ENCODE results near the gene ATP5F1E. TPM values are rescaled to one million over a fixed set of nuclear protein-coding genes. Genes with fewer than 3 reads are reported as not detected.

Gene ATP5F1E
- total RNA-seq, 1 donor from 2014 or later = 94.4 TPM

DNA sequence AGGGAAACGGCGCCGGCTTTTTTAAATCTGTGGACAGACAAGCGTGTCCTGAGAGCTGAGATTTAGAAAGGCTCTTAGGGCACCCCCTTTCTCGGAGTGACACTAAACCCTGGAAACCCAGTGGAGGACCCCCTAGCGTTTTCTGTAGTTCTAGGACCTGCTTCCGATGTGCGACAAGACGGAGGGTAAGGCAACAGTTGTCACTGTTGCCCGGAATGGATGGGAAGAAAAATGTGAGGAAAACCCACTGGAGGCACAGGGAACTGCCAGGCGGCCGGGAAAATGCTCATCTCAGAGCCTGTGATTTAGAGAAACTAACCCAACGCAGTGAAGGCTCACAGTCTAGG is 551 bp upstream of the ATP5F1E start:
- H3K9ac ChIP-seq (ENCODE audit: low read length) = peak overlapping the region; percentile 93
- no peaks in the 10 kb centered on the region for H3K9me3 ChIP-seq (ENCODE audit: insufficient read depth, low read depth, low read length)
- peaks cover 32% of the 10 kb centered on the region for H4K20me1 ChIP-seq (ENCODE audit: insufficient read depth, low read length)
- Mint-ChIP-seq H3K27me3 (ENCODE audit: low read depth, unreplicated experiment) (no peaks in the 10 kb centered on the region), H3K9me3 (ENCODE audit: unreplicated experiment) (no peaks in the 10 kb centered on the region), H3K4me1 (ENCODE audit: low read depth, unreplicated experiment) (peaks cover 35% of the 10 kb centered on the region), H3K27ac (ENCODE audit: unreplicated experiment) (peak overlapping the region; percentile 98), H3K36me3 (ENCODE audit: low read depth, unreplicated experiment) (peaks cover 12% of the 10 kb centered on the region), H3K4me3 (ENCODE audit: unreplicated experiment) (peak overlapping the region; percentile 93)
- peaks cover 33% of the 10 kb centered on the region for H3K4me1 ChIP-seq (ENCODE audit: insufficient read depth, low read length)
- peak overlapping the region; percentile 81 for H3K4me3 ChIP-seq (ENCODE audit: insufficient read depth, low read depth, low read length)
- peak overlapping the region; percentile 77 for H3K27ac ChIP-seq (ENCODE audit: low read depth, low read length)
- peaks cover 58% of the 10 kb centered on the region for H3K79me2 ChIP-seq (ENCODE audit: insufficient read depth, low read length)
- TF ChIP-seq, protein P1, sequence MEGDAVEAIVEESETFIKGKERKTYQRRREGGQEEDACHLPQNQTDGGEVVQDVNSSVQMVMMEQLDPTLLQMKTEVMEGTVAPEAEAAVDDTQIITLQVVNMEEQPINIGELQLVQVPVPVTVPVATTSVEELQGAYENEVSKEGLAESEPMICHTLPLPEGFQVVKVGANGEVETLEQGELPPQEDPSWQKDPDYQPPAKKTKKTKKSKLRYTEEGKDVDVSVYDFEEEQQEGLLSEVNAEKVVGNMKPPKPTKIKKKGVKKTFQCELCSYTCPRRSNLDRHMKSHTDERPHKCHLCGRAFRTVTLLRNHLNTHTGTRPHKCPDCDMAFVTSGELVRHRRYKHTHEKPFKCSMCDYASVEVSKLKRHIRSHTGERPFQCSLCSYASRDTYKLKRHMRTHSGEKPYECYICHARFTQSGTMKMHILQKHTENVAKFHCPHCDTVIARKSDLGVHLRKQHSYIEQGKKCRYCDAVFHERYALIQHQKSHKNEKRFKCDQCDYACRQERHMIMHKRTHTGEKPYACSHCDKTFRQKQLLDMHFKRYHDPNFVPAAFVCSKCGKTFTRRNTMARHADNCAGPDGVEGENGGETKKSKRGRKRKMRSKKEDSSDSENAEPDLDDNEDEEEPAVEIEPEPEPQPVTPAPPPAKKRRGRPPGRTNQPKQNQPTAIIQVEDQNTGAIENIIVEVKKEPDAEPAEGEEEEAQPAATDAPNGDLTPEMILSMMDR (IDR thresholded peaks at IDR 0.05; ENCODE audit: insufficient read depth, low read depth, low read length) = peak; percentile 12
- no peak for TF ChIP-seq EZH2 (IDR thresholded peaks at IDR 0.05; ENCODE audit: insufficient read depth, low read length)
- no peaks in the 10 kb centered on the region for H3K27me3 ChIP-seq (ENCODE audit: insufficient read depth, low read length)
- H3K4me2 ChIP-seq (ENCODE audit: low read length) = peak overlapping the region; percentile 92
- DNase-seq (ENCODE audit: low read depth) = no peak
- peaks cover 44% of the 10 kb centered on the region for H3K36me3 ChIP-seq (ENCODE audit: insufficient read depth, low read length)
- H2AFZ ChIP-seq (ENCODE audit: low read depth, low read length) = peak overlapping the region; percentile 88
- no peak for FAIRE-seq

DNA sequence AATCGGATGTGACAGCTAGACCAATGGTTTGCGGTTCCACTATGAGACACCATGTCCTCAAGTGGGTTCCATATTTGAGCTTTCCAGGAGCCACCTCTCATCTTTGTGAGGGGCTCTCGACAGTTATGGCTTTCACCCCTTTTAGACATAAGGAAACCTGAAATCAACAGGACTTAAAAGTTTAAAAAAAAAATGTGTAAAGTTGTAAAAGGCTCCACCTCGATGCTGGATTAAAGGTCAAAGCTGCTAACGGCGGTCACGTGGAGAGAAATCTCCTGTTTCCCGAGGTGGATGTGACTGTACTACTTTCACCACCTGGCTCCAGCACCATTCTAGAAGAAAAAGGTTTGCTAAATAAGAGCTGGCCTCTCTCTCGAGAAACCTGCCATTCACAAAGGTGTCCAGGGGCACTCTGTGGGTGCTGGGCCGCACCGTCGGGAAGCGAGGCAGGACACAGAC is 542 bp downstream of the ATP5F1E start:
- DNase-seq (ENCODE audit: low read depth) (no peak), FAIRE-seq (no peak)
- Histone ChIP-seq H3K4me1 (ENCODE audit: insufficient read depth, low read length) (peaks cover 37% of the 10 kb centered on the region), H3K9me3 (ENCODE audit: insufficient read depth, low read depth, low read length) (no peaks in the 10 kb centered on the region), H3K9ac (ENCODE audit: low read length) (peak overlapping the region; percentile 93), H2AFZ (ENCODE audit: low read depth, low read length) (peak overlapping the region; percentile 89), H3K4me3 (ENCODE audit: insufficient read depth, low read depth, low read length) (peak overlapping the region; percentile 81), H3K27me3 (ENCODE audit: insufficient read depth, low read length) (no peaks in the 10 kb centered on the region), H3K36me3 (ENCODE audit: insufficient read depth, low read length) (peaks cover 38% of the 10 kb centered on the region), H3K79me2 (ENCODE audit: insufficient read depth, low read length) (peaks cover 59% of the 10 kb centered on the region), H4K20me1 (ENCODE audit: insufficient read depth, low read length) (peaks cover 43% of the 10 kb centered on the region), H3K27ac (ENCODE audit: low read depth, low read length) (peak overlapping the region; percentile 89), H3K4me2 (ENCODE audit: low read length) (peak overlapping the region; percentile 92)
- Mint-ChIP-seq H3K27ac (ENCODE audit: unreplicated experiment) (peak overlapping the region; percentile 43), H3K36me3 (ENCODE audit: low read depth, unreplicated experiment) (peaks cover 12% of the 10 kb centered on the region), H3K27me3 (ENCODE audit: low read depth, unreplicated experiment) (no peaks in the 10 kb centered on the region), H3K4me1 (ENCODE audit: low read depth, unreplicated experiment) (peaks cover 45% of the 10 kb centered on the region), H3K9me3 (ENCODE audit: unreplicated experiment) (no peaks in the 10 kb centered on the region), H3K4me3 (ENCODE audit: unreplicated experiment) (peak overlapping the region; percentile 92)
- no peak for TF ChIP-seq EZH2 (IDR thresholded peaks at IDR 0.05; ENCODE audit: insufficient read depth, low read length)
- TF ChIP-seq, protein P1 (IDR thresholded peaks at IDR 0.05; ENCODE audit: insufficient read depth, low read depth, low read length) = no peak

DNA sequence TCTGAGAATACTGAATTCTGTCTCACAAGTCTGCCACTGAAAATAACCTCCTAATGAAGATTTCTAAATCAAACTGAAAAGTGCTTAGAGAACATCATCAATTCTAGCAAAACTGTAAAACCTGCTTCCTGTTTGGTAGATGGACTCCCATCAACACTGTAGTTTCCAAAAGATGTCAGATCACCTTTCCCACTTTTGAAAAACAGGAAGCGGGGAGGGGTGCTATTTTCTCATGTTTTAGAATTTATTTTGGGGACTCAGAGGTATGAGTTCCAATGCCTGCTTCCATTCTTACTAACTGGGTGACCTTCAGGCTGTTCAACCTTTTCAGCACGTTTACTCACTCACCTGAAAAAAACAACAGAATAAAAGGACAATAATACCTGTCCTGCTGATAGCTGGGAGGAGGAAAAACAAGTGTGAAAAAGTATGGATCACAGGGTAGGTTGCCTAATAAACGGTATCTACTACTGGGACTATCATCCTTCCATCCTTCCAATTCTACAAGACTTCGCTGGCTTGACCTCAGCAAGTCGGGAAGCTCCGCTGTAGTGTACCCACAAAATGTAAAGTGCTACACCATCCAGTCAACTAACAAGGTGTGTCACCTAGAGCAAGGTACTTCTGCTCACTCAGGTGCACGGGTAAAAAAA is 1.1 kb downstream of the ATP5F1E start:
- peaks cover 11% of the 10 kb centered on the region for H3K36me3 Mint-ChIP-seq (ENCODE audit: low read depth, unreplicated experiment)
- no peak for FAIRE-seq

More for the DNA sequence above, 1.1 kb downstream of the ATP5F1E start:
- no peak overlapping the region for H3K27ac Mint-ChIP-seq (ENCODE audit: unreplicated experiment)
- Histone ChIP-seq H3K9me3 (ENCODE audit: insufficient read depth, low read depth, low read length) (no peaks in the 10 kb centered on the region), H3K4me3 (ENCODE audit: insufficient read depth, low read depth, low read length) (peak overlapping the region; percentile 81), H2AFZ (ENCODE audit: low read depth, low read length) (no peak overlapping the region), H3K4me2 (ENCODE audit: low read length) (peak overlapping the region; percentile 92), H3K27me3 (ENCODE audit: insufficient read depth, low read length) (no peaks in the 10 kb centered on the region), H3K4me1 (ENCODE audit: insufficient read depth, low read length) (peaks cover 37% of the 10 kb centered on the region), H3K27ac (ENCODE audit: low read depth, low read length) (peak overlapping the region; percentile 89), H3K9ac (ENCODE audit: low read length) (peak overlapping the region; percentile 93), H4K20me1 (ENCODE audit: insufficient read depth, low read length) (peaks cover 47% of the 10 kb centered on the region), H3K79me2 (ENCODE audit: insufficient read depth, low read length) (peaks cover 61% of the 10 kb centered on the region), H3K36me3 (ENCODE audit: insufficient read depth, low read length) (peaks cover 36% of the 10 kb centered on the region)
- TF ChIP-seq EZH2 (IDR thresholded peaks at IDR 0.05; ENCODE audit: insufficient read depth, low read length) = no peak
- TF ChIP-seq, protein P1 (IDR thresholded peaks at IDR 0.05; ENCODE audit: insufficient read depth, low read depth, low read length) = no peak
- no peak for DNase-seq (ENCODE audit: low read depth)
- peak overlapping the region; percentile 92 for H3K4me3 Mint-ChIP-seq (ENCODE audit: unreplicated experiment)
- no peaks in the 10 kb centered on the region for H3K27me3 Mint-ChIP-seq (ENCODE audit: low read depth, unreplicated experiment)
- H3K4me1 Mint-ChIP-seq (ENCODE audit: low read depth, unreplicated experiment) = peaks cover 45% of the 10 kb centered on the region
- H3K9me3 Mint-ChIP-seq (ENCODE audit: unreplicated experiment) = no peaks in the 10 kb centered on the region

Data from astrocyte (in vitro differentiated cells and primary cell).